Kidney (tissue), 14 donors: ENCODE measurements around the gene HDHD3. TPM values are rescaled to one million over a fixed set of nuclear protein-coding genes. Genes with fewer than 3 reads are reported as not detected.
A peak's percentile ranks its signal among the peaks of the same experiment; 100 is the strongest.

Source experiments
- DNase-seq, 5 donors: peaks; one replicate each; pipeline ENCODE4 v3.0.0-alpha.2; 2013 to 2020
- FAIRE-seq: peaks from 2 replicates; lab custom pipeline; 2012; peaks lifted over from hg19 to GRCh38; lab: Jason Lieb, UNC
- H3K27ac ChIP-seq, 2 donors: one replicate each; pipeline ENCODE4 v1.7.0; 2013; ENCODE audit warnings: low read depth in 2 of 2, low read length in 2 of 2, inconsistent platforms in 1 of 2
- H3K27me3 ChIP-seq: one replicate; pipeline ENCODE4 v1.7.1; 2013; ENCODE audit warnings: low read length, inconsistent platforms; ENCODE audit not compliant: control insufficient read depth, insufficient read depth
- H3K36me3 ChIP-seq, 3 donors: one replicate each; pipeline versions ENCODE4 v1.7.0 to v1.7.1; 2013; ENCODE audit warnings: low read length in 3 of 3, control low read depth in 1 of 3, inconsistent platforms in 1 of 3; ENCODE audit not compliant: insufficient read depth in 3 of 3, control insufficient read depth in 2 of 3
- H3K4me1 ChIP-seq, 3 donors: one replicate each; pipeline versions ENCODE4 v1.7.0 to v1.7.1; 2013; ENCODE audit warnings: low read length in 3 of 3, inconsistent platforms in 1 of 3, low read depth in 1 of 3; ENCODE audit not compliant: control insufficient read depth in 2 of 3, insufficient read depth in 2 of 3
- H3K4me3 ChIP-seq, 3 donors: one replicate each; pipeline versions ENCODE4 v1.7.0 to v1.8.1; 2013; ENCODE audit warnings: low read length in 3 of 3, control low read depth in 1 of 3, inconsistent platforms in 1 of 3
- H3K9ac ChIP-seq, 3 donors: one replicate each; pipeline versions ENCODE4 v1.7.0 to v1.7.1; 2013; ENCODE audit warnings: low read length in 3 of 3, control low read depth in 1 of 3, inconsistent platforms in 1 of 3
- H3K9me3 ChIP-seq, 3 donors: one replicate each; pipeline versions ENCODE4 v1.7.0 to v1.7.1; 2013; ENCODE audit warnings: low read length in 3 of 3, control low read depth in 1 of 3, inconsistent platforms in 1 of 3; ENCODE audit not compliant: control insufficient read depth in 2 of 3, insufficient read depth in 1 of 3
- intact Hi-C: fragments of 100-400 bp; cut with DNase I; formaldehyde crosslinking; loops from one replicate; pipeline ENCODE4 v1.11.1; 2022
- polyA plus RNA-seq: library from polyadenylated mRNA; stranded (reverse); fragments of 350-450 nt; fragmentation: Illumina TruSeq; extraction: RNeasy Lipid Tissue Mini Kit (QIAGEN cat#74804); gene quantifications from one replicate; pipeline ENCODE4 v1.2.3, GENCODE V29; 2014; ENCODE audit warnings: low read depth, low replicate concordance; ENCODE audit not compliant: insufficient read depth
- total RNA-seq: library from RNA; stranded (reverse); fragmentation: NEBNext Ultra II Directional; extraction: Animal tissue kit (Norgen Biotek cat#: 25700); gene quantifications from one replicate; pipeline ENCODE4 v1.2.1, GENCODE V29; 2021
- TF ChIP-seq, protein P1 (sequence below): IDR thresholded peaks from 3 replicates; pipeline ENCODE4 v1.5.1; 2012; ENCODE audit warnings: mild to moderate bottlenecking, moderate library complexity, borderline replicate concordance; ENCODE audit not compliant: insufficient read depth; ENCODE audit errors: extremely low read depth
- donor health status: control.
- donor health status: control.
- donor health status: control.
- donor health status: control.
- donor health status: control.
- donor health status: DM: yes; HTN: yes; CAD: no.
- donor health status: Normal renal cell carcinoma (clear cell type).

HDHD3 gene
- total and polyA plus RNA-seq, 2 donors from 2014 or later: 29.8 to 107 TPM

- intact Hi-C loops: no loop called here
- Histone ChIP-seq H3K36me3 (peaks cover 0 to 43% (median 13%) of the 10 kb centered on the region in 3 donors), H3K9ac (no peak overlapping the region), H3K9me3 (no peaks in the 10 kb centered on the region), H3K4me3 (no peak overlapping the region), H3K27me3 (no peaks in the 10 kb centered on the region), H3K4me1 (peaks cover 0 to 25% (median 20%) of the 10 kb centered on the region in 3 donors), H3K27ac (no peak overlapping the region)
- no peak for DNase-seq
- FAIRE-seq: no peak
- TF ChIP-seq, protein P1, sequence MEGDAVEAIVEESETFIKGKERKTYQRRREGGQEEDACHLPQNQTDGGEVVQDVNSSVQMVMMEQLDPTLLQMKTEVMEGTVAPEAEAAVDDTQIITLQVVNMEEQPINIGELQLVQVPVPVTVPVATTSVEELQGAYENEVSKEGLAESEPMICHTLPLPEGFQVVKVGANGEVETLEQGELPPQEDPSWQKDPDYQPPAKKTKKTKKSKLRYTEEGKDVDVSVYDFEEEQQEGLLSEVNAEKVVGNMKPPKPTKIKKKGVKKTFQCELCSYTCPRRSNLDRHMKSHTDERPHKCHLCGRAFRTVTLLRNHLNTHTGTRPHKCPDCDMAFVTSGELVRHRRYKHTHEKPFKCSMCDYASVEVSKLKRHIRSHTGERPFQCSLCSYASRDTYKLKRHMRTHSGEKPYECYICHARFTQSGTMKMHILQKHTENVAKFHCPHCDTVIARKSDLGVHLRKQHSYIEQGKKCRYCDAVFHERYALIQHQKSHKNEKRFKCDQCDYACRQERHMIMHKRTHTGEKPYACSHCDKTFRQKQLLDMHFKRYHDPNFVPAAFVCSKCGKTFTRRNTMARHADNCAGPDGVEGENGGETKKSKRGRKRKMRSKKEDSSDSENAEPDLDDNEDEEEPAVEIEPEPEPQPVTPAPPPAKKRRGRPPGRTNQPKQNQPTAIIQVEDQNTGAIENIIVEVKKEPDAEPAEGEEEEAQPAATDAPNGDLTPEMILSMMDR: no peak
These were observed 13.6 kb upstream of the HDHD3 start for GRCh38 chr9:113390192-113390960.

GRCh38 chr9:113389451-113389850 is 12.7 kb upstream of the HDHD3 start:
- H3K9me3 ChIP-seq: no peaks in the 10 kb centered on the region
- no peaks in the 10 kb centered on the region for H3K27me3 ChIP-seq
- no peak for FAIRE-seq
- no peak overlapping the region for H3K27ac ChIP-seq
- H3K9ac ChIP-seq: no peak overlapping the region
- TF ChIP-seq, protein P1: no peak
- no peak for DNase-seq
- intact Hi-C loops: no loop called here
- H3K4me3 ChIP-seq: no peak overlapping the region
- H3K36me3 ChIP-seq: peaks cover 0 to 43% (median 13%) of the 10 kb centered on the region in 3 donors
- peaks cover 0 to 25% (median 20%) of the 10 kb centered on the region in 3 donors for H3K4me1 ChIP-seq

DNA sequence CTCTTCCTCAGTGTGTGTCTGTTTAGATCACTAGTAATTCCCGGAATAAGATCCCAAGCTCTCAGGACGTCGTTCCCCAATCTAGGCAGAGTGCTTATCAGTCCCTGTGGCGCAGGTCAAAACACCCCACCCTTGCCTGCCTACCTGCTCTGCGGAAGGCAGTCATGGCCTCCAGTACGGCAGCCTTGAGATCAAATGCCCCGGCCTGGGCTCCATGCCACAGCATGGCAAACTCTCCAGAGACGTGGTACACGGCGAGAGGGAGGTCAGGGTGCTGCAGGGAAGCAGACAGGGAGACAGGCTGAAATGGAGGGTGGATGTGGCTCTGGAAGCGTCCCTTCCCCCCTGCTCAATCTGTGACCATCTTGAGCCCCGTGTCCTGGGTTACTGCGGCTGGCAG is 12.0 kb upstream of the HDHD3 start:
- intact Hi-C loops: no loop called here
- TF ChIP-seq, protein P1: no peak
- DNase-seq (peak in 1 of 5 donors; percentile 20), FAIRE-seq (no peak)
- H3K4me3 ChIP-seq: no peak overlapping the region
- H3K9me3 ChIP-seq: no peaks in the 10 kb centered on the region
- H3K27me3 ChIP-seq: no peaks in the 10 kb centered on the region
- H3K4me1 ChIP-seq: peaks cover 0 to 25% (median 20%) of the 10 kb centered on the region in 3 donors
- H3K36me3 ChIP-seq: peaks cover 0 to 43% (median 13%) of the 10 kb centered on the region in 3 donors
- no peak overlapping the region for H3K9ac ChIP-seq
- no peak overlapping the region for H3K27ac ChIP-seq
